Measurements from ENCODE around the gene FIBP.
"Not testable (repeated sequence)": the region's sequence is repeated elsewhere in the genome, so short reads cannot be mapped to it uniquely, and the experiment has no call there.

The FIBP gene

GRCh38 chr11:65859095-65859811, 29.0 kb downstream of the FIBP start:
- peak; percentile 88 for DNase-seq (ENCODE audit: low read depth)

- DNase-seq (ENCODE audit: low read depth) = no peak
These were observed 29.6 kb downstream of the FIBP start for GRCh38 chr11:65858681-65859087.

GRCh38 chr11:65857853-65858680, 30.2 kb downstream of the FIBP start, which contains the start of gene CFL1:
Gene CFL1 (minus strand): TSS chr11:65858180. CDS start chr11:65858099, 81 bp downstream.
- peak; percentile 82 for DNase-seq (ENCODE audit: low read depth)

GRCh38 chr11:65857500-65857852, 30.8 kb downstream of the FIBP start:
- DNase-seq (ENCODE audit: low read depth) = no peak

- no peak for DNase-seq (ENCODE audit: low read depth)
These were observed 31.4 kb downstream of the FIBP start for GRCh38 chr11:65856689-65857499.

GRCh38 chr11:65855927-65856363, 32.3 kb downstream of the FIBP start:
- DNase-seq (ENCODE audit: low read depth) = no peak

GRCh38 chr11:65854852-65855837, 33.1 kb downstream of the FIBP start:
- no peak for DNase-seq (ENCODE audit: low read depth)

GRCh38 chr11:65854161-65854592, 34.1 kb downstream of the FIBP start:
- no peak for DNase-seq (ENCODE audit: low read depth)

- DNase-seq (ENCODE audit: low read depth) = no peak
These were observed 34.9 kb downstream of the FIBP start for GRCh38 chr11:65853246-65853979.

- DNase-seq (ENCODE audit: low read depth) = no peak
These were observed 35.6 kb downstream of the FIBP start for GRCh38 chr11:65852508-65853245.

GRCh38 chr11:65851811-65852507, 36.3 kb downstream of the FIBP start:
- no peak for DNase-seq (ENCODE audit: low read depth)

- no peak for DNase-seq (ENCODE audit: low read depth)
These were observed 37.1 kb downstream of the FIBP start for GRCh38 chr11:65851083-65851579.

GRCh38 chr11:65850217-65851082, 37.8 kb downstream of the FIBP start:
- no peak for DNase-seq (ENCODE audit: low read depth)

- DNase-seq (ENCODE audit: low read depth) = no peak
These were observed 38.5 kb downstream of the FIBP start for GRCh38 chr11:65849771-65850216.

- no peak for DNase-seq (ENCODE audit: low read depth)
These were observed 38.9 kb downstream of the FIBP start for GRCh38 chr11:65849366-65849765.

- DNase-seq (ENCODE audit: low read depth) = not testable (repeated sequence)
These were observed 39.6 kb downstream of the FIBP start for GRCh38 chr11:65848693-65849092.

GRCh38 chr11:65847746-65848145, 40.5 kb downstream of the FIBP start:
- no peak for DNase-seq (ENCODE audit: low read depth)

Data from non-pigmented ciliary epithelial cell (primary cell).